BE2C (cell line): ENCODE measurements around the gene ATP5PB.

ENCODE experiments used
- DNase-seq: peaks from one replicate; pipeline ENCODE4 v3.0.0-alpha.2; 2020
- H3K27me3 ChIP-seq: fragments of 250-450 bp; sonication (Bioruptor Pico); 2 replicates; pipeline ENCODE4 v1.5.1; 2020; ENCODE audit warnings: mild to moderate bottlenecking
- H3K36me3 ChIP-seq: fragments of 250-450 bp; sonication (Bioruptor Pico); 2 replicates; pipeline ENCODE4 v1.5.1; 2020; ENCODE audit warnings: mild to moderate bottlenecking
- H3K4me1 ChIP-seq: fragments of 250-450 bp; sonication (Bioruptor Pico); 2 replicates; pipeline ENCODE4 v1.5.1; 2020
- H3K4me3 ChIP-seq: 2 replicates; pipeline ENCODE4 v1.5.1; 2011; ENCODE audit warnings: low read depth, low read length
- H3K9me3 ChIP-seq: fragments of 250-450 bp; sonication (Bioruptor Pico); 2 replicates; pipeline ENCODE4 v1.5.1; 2020
- TF ChIP-seq, protein P1 (sequence below): IDR thresholded peaks from 2 replicates; pipeline ENCODE4 v1.5.1; 2012; ENCODE audit warnings: mild to moderate bottlenecking, low read depth, low read length

Gene ATP5PB

DNA sequence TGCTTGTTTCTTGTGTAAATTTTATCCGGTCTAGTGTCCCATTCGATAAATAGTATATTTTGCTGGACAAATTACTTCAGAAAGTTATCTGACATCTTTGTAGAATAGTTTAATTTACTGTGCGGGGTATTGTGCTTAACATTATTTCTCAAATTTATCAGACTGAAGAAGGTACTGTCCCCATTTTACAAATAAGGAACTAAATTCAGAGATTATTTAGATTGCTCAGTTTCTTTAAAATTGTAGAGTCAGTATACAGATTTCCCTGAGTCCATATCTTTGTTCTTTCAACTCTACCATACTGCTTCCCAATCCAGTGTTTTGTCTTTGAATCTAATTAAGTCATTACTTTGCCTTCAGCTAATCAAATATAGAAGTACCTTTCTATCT lies 6.4 kb downstream of the ATP5PB start:
- DNase-seq: no peak
- H3K4me3 ChIP-seq: no peak overlapping the region
- H3K9me3 ChIP-seq: no peaks in the 10 kb centered on the region
- TF ChIP-seq, protein P1, sequence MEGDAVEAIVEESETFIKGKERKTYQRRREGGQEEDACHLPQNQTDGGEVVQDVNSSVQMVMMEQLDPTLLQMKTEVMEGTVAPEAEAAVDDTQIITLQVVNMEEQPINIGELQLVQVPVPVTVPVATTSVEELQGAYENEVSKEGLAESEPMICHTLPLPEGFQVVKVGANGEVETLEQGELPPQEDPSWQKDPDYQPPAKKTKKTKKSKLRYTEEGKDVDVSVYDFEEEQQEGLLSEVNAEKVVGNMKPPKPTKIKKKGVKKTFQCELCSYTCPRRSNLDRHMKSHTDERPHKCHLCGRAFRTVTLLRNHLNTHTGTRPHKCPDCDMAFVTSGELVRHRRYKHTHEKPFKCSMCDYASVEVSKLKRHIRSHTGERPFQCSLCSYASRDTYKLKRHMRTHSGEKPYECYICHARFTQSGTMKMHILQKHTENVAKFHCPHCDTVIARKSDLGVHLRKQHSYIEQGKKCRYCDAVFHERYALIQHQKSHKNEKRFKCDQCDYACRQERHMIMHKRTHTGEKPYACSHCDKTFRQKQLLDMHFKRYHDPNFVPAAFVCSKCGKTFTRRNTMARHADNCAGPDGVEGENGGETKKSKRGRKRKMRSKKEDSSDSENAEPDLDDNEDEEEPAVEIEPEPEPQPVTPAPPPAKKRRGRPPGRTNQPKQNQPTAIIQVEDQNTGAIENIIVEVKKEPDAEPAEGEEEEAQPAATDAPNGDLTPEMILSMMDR: no peak
- H3K4me1 ChIP-seq: peaks cover 6% of the 10 kb centered on the region
- H3K36me3 ChIP-seq: peaks cover 82% of the 10 kb centered on the region
- no peaks in the 10 kb centered on the region for H3K27me3 ChIP-seq

DNA sequence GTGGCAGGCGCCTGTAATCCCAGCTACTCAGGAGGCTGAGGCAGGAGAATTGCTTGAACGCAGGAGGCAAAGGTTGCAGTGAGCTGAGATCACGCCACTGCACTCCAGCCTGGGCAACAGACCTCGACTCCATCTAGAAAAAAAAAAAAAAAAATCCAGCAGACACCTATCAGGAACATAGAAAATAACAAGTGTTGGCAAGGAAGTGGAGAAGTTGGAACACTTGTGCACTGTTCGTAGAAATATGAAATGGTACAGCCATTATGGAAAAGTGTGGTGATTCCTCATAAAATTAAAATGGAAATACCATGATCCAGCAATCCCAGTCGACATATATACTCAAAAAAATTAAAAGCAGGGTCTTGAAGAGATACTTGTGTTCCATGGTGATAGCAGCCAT lies 12.5 kb downstream of the ATP5PB start:
- TF ChIP-seq, protein P1: no peak
- no peaks in the 10 kb centered on the region; the same call in 1 of the 2 replicates for H3K4me1 ChIP-seq
- H3K27me3 ChIP-seq: no peaks in the 10 kb centered on the region
- H3K4me3 ChIP-seq: no peak overlapping the region
- DNase-seq: no peak
- no peaks in the 10 kb centered on the region for H3K9me3 ChIP-seq
- H3K36me3 ChIP-seq: peaks cover 58% of the 10 kb centered on the region

DNA sequence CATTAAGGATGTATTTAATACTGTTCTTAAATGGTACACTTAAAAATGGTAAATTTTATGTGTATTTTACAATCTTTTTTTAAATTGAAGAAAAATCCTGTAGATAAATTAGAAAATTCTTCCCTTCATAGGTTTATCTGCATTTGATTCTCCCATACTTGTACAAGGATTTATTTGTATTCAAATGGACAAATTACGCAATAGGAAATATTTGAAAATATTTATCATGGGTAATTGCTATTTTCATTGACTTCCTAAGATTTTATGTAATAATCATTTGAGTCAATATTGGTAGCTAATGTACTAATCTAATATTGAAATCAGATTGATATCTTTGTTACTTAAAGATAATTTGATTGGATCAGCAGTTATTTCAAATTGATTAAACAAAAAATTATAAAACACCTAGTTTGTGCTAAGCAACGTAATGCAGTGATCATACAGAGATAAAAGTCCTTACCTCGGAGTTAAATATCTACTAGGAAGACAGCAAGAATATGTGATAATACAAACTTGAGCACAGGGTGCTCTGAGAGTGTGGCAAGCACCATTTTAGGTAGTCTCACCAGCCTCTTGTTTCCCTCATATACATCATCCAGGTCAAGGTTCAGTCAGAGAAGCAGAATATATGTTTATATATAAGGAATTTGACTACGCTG lies 13.2 kb downstream of the ATP5PB start:
- peaks cover 50% of the 10 kb centered on the region for H3K36me3 ChIP-seq

DNA sequence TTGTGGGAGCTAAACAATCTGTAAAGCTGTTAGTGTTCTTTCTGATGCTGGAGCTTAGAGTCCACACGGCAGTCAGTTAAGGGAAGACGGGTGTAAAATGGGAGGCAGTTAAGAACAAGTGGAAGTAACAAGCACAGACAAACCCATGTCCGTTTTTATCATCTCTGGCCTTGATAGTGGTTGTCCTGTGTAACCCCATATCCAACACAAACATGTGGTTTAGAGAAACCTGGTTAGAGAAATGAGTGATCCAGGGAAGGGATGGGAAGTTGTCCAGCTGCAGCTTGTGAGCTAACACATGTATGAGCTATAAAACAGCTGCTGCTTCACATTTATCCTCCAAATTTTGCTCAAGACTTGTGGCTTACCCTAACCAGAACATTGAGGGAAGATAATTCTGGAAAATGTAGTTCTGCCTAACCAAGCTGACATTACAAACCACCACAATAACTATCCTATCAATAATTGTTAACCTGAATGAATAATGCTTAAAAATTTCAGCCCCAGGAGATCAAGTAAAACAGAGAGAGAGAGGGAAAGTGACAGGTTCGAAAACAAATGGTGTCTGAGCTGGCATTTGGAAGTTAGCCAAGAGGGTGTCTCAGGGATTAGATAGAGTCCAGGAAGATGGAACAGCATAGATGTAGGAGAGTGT lies 13.9 kb downstream of the ATP5PB start:
- DNase-seq: no peak

More for the DNA sequence above, 13.2 kb downstream of the ATP5PB start:
- Histone ChIP-seq H3K9me3 (no peaks in the 10 kb centered on the region), H3K4me3 (no peak overlapping the region), H3K4me1 (no peaks in the 10 kb centered on the region; the same call in 1 of the 2 replicates), H3K27me3 (no peaks in the 10 kb centered on the region)
- DNase-seq: no peak
- TF ChIP-seq, protein P1: no peak

DNA sequence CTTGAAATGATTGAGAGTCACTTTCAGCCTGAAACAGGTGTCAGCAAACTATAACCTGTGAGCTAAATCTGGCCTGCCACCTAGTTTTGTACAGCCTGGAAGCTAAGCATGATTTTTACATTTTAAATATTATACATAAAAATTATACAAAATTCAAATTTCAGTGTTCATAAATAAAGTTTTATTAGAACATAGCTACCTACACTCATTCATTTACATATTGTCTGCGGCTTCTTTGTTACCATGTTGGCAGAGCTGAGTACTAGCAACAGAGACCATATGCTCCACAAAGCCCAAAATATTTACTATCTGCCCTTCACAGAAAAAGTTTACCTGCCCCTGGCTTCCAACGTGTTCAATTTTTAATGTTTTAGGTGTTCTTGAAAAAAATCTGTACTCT lies 16.5 kb downstream of the ATP5PB start:
- Histone ChIP-seq H3K27me3 (no peaks in the 10 kb centered on the region), H3K4me1 (no peaks in the 10 kb centered on the region; the same call in 1 of the 2 replicates), H3K4me3 (no peak overlapping the region), H3K9me3 (no peaks in the 10 kb centered on the region), H3K36me3 (peaks cover 40% of the 10 kb centered on the region)
- TF ChIP-seq, protein P1: no peak
- no peak for DNase-seq

More for the DNA sequence above, 13.9 kb downstream of the ATP5PB start:
- no peak overlapping the region for H3K4me3 ChIP-seq
- no peaks in the 10 kb centered on the region; the same call in 1 of the 2 replicates for H3K4me1 ChIP-seq
- TF ChIP-seq, protein P1: no peak
- peaks cover 46% of the 10 kb centered on the region for H3K36me3 ChIP-seq
- no peaks in the 10 kb centered on the region for H3K27me3 ChIP-seq
- no peaks in the 10 kb centered on the region for H3K9me3 ChIP-seq

DNA sequence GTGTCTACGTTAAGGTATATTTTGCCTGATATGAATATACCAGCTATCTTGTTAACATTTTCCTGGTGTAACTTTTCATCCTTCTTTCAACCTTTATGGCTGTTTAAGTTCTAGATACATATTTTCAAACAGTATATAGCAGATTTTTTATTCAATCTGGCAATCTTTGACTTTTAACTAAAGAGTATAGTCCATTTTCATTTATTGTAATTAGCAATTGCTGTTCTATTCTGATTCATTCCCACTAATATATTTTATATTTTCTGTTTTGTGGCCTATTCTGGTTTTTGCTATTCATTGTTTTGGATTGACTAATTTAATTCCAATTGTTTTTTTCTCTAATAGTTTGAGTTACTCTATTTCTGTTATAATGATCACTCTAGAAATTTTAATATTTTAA lies 17.2 kb downstream of the ATP5PB start:
- Histone ChIP-seq H3K9me3 (no peaks in the 10 kb centered on the region), H3K4me1 (no peaks in the 10 kb centered on the region; the same call in 1 of the 2 replicates), H3K4me3 (no peak overlapping the region), H3K27me3 (no peaks in the 10 kb centered on the region), H3K36me3 (peaks cover 36% of the 10 kb centered on the region)
- TF ChIP-seq, protein P1: no peak
- no peak for DNase-seq
